GM12874 (cell line): Measurements from ENCODE around the gene LMAN1L.
A peak's percentile ranks its signal among the peaks of the same experiment; 100 is the strongest.

Experiments
- TF ChIP-seq, protein P1 (sequence below): IDR thresholded peaks from 2 replicates; pipeline ENCODE4 v1.5.1; 2011; ENCODE audit warnings: low read depth, mild to moderate bottlenecking, control low read depth, low read length, moderate library complexity; ENCODE audit not compliant: insufficient read depth

The LMAN1L gene

DNA sequence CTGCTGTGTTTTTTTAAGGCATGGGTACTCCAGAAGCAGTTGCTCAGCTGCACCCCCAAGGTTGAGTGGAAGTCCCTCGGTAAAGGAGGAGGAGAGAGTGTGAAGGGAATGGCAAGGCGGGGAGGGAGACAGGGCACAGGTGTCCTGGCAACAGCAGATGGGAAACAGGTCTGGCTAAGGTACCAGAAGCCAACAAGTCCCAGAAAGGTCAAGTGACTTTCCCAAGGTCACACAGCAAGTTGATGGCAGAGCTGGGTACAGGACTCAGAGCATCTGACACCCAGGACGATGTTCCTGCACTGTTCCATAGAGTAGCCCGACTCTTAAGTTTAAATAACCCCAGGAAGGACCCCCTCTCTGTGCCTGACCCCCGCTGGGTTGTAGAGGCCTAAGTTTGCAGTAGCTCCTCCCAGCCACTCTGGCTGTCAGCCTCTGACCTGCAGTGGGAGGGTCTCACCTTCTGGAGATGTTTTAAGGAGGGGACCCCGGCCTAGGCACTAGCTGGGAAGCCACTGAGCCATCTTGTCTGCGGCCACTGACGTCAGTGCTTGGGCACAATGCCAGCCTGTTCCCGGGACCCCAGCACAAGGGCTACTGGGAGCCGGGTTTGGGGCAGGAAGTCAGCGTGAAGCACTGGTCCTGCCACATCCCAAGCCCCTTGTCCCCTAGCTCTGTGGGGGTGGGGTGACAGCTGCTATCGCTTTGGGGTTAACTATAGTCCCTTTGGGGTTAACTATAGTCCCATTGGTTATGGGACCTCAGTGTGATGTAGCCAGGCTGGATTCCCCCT is 20.2 kb upstream of the LMAN1L start:
- TF ChIP-seq, protein P1, sequence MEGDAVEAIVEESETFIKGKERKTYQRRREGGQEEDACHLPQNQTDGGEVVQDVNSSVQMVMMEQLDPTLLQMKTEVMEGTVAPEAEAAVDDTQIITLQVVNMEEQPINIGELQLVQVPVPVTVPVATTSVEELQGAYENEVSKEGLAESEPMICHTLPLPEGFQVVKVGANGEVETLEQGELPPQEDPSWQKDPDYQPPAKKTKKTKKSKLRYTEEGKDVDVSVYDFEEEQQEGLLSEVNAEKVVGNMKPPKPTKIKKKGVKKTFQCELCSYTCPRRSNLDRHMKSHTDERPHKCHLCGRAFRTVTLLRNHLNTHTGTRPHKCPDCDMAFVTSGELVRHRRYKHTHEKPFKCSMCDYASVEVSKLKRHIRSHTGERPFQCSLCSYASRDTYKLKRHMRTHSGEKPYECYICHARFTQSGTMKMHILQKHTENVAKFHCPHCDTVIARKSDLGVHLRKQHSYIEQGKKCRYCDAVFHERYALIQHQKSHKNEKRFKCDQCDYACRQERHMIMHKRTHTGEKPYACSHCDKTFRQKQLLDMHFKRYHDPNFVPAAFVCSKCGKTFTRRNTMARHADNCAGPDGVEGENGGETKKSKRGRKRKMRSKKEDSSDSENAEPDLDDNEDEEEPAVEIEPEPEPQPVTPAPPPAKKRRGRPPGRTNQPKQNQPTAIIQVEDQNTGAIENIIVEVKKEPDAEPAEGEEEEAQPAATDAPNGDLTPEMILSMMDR: no peak

DNA sequence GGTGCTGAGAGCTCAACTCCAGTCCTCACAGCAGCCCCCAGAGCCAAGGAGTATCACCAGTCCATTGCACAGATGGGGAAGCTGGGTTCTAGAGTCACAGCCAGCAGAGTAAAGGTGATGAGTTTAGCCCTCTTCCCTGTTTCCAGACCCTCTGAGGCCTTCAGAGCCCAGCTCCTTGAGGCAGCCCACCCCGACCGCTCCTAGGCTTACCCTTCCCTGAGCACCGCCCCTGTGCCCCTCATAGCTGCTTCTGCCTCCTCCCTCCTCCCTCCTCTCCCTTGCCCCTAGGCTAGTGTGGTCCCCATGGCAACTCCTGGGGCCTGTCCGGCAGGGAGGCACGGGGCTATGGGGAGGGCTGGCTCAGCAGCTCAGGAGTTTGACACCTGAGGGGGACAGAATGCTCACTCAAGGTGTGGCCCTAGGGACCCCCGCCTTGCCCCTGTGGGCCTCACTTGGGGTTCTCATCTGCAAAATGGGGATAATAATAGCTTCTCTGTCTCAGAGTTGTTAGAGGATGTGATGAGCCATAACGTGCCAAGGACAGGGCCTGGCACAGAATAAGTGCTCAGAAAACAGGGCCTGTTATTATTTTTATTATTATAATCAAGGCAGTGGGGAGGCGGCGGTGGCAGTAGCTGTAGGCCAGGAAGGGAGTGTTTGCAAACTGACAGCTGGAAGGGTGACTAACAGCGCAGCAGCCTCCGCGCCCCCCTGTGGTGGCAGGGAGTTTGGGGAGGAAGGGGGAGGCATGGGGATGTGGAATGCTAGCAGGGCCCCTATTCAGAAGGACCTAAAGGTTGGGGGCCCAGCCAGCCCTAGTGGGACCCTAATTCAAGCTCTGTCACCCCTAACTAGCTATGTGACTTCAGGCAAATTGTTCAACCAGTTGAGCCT is 19.3 kb upstream of the LMAN1L start:
- TF ChIP-seq, protein P1: peak; percentile 74

DNA sequence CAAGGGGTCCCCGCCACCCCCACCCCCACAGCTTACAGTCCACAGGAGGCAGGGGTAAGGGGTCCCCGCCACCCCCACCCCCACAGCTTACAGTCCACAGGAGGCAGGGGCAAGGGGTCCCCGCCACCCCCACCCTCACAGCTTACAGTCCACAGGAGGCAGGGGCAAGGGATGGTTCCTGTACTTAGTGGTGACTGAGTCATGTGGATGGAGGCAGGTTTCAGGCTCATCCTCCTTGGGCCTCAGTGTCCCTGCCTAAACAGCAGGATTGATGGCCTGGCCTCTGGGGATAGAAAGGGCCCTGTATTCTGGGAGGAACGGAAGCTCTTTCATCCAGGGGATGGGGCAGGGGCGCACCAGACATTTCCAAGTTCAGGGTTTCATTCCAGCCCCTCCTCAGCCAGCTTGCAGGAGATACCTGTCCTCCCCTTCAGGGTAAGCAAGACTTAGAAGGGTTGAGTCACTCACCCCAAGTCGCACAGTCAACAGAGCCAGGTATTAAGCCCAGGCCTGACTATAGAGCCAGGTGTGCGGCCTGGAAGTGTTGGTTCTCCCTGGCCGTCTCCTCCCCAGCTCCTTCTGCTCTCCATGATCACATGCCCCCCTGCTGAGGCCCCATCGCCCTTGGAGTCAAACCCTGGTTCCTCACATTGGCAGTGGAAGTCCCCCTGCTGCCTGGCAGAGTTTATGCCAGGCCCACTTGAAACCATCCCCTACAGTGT is 18.2 kb upstream of the LMAN1L start:
- TF ChIP-seq, protein P1: no peak

DNA sequence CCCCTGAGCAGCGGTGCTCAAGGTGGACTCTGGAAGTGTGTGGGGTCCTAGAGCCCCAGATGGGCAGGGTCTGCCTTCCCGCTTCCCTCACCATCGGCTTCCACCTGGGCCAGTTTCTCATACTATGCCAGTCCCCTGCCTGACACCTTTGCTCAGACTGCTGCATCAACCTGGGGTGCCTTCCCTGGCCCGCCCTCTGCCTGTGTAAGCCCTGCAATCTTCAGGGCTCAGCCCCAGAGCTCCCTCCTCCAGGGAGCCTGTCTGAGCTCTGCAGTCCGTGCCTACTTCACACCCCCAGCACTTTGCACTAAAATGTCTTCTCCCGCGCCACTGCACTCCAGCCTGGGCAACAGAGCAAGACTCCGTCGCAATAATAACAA is 17.7 kb upstream of the LMAN1L start:
- TF ChIP-seq, protein P1: no peak

DNA sequence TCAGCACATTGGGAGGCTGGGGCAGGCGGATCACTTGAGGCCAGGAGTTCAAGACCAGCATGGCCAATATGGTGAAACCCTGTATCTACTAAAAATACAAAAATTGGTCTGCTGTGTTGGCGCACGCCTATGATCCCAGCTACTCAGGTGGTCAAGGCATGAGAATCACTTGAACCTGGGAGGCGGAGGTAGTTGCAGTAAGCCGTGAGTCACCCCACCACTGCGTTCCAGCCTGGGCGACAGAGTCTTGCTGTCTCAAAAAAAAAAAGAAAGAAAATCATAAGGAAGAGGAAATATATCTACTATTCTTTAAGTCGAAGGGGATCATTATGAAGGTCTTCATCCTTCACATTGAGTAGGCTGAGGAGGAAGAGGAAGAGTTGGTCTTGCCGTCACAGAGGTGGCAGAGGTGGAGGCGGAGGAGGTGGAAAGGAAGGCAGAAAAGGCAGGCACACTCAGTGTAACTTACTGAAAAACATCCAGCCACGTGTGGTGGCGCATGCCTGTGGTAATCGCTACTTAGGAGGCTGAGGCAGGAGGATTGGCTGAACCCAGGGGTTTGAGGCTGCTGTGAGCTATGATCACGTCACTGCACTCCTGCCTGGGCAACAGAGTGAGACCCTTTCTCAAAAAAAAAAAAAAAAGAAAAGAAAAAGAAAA is 16.5 kb upstream of the LMAN1L start:
- TF ChIP-seq, protein P1: no peak

DNA sequence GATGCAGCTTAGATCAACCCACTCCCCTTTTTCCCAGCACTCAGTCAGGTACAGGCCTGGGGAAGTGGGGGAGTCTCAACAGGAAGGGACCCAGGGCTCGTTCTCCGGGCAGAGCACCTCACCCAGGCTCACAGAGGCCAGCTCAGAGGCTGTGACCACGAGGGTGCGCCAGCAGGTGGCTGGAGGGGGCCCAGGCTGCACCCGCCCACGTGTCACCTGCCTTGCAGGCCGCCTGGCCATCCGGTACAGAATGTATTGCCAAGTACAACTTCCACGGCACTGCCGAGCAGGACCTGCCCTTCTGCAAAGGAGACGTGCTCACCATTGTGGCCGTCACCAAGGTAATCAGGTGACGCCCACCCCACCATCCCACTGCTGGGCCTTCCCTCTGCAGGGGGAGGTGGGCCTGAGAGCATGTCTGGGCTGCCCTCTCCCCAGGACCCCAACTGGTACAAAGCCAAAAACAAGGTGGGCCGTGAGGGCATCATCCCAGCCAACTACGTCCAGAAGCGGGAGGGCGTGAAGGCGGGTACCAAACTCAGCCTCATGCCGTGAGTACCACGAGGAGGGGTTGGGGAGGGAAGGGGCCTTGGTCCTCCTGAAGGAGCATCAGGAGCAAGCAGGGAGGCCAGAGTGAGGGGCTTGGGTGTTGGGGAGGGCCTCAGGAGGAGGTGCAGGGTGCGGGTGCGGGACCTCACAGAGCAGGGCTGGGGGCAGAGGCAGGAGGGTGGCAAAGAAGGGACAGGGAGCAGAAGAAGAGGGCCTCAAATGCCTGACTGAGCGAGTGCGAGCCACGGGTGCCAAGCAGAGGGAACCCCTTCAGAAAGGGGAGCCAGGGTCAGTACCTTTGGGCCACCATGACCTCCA is 14.0 kb upstream of the LMAN1L start:
- TF ChIP-seq, protein P1: peak; percentile 67
